PC-3 (cell line): ENCODE results near the gene PCDHGC4.

Experiments used
- EZH2 ChIP-seq: fragments of 300-600 bp; sonication (generic); IDR thresholded peaks from one replicate; pipeline ENCODE4 v1.6.1; 2017; ENCODE audit warnings: antibody characterized with exemption, mild to moderate bottlenecking, low read length; ENCODE audit not compliant: unreplicated experiment
- EZH2phosphoT487 ChIP-seq: fragments of 300-600 bp; sonication (generic); IDR thresholded peaks from 2 replicates; pipeline ENCODE4 v1.6.1; 2018; ENCODE audit warnings: mild to moderate bottlenecking, antibody characterized with exemption, low read length, borderline replicate concordance
- TF ChIP-seq, protein P1 (sequence below): fragments of 300-600 bp; sonication (generic); conservative IDR thresholded peaks from 2 replicates; pipeline ENCODE4 v1.5.1; 2017; ENCODE audit warnings: antibody characterized with exemption, low read depth, mild to moderate bottlenecking, low read length

- TF ChIP-seq, protein P1, sequence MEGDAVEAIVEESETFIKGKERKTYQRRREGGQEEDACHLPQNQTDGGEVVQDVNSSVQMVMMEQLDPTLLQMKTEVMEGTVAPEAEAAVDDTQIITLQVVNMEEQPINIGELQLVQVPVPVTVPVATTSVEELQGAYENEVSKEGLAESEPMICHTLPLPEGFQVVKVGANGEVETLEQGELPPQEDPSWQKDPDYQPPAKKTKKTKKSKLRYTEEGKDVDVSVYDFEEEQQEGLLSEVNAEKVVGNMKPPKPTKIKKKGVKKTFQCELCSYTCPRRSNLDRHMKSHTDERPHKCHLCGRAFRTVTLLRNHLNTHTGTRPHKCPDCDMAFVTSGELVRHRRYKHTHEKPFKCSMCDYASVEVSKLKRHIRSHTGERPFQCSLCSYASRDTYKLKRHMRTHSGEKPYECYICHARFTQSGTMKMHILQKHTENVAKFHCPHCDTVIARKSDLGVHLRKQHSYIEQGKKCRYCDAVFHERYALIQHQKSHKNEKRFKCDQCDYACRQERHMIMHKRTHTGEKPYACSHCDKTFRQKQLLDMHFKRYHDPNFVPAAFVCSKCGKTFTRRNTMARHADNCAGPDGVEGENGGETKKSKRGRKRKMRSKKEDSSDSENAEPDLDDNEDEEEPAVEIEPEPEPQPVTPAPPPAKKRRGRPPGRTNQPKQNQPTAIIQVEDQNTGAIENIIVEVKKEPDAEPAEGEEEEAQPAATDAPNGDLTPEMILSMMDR: no peak
- TF ChIP-seq EZH2 (no peak), EZH2phosphoT487 (no peak)
Measured at GRCh38 chr5:141532726-141533125, 47.9 kb downstream of the PCDHGC4 start.
